ENCODE results near the gene NAGLU. TPM values are rescaled to one million over a fixed set of nuclear protein-coding genes. Genes with fewer than 3 reads are reported as not detected.
A peak's percentile ranks its signal among the peaks of the same experiment; 100 is the strongest.

The NAGLU gene
- total RNA-seq, 3 donors from 2014 or later, result 42.9 to 101 (median 48.4) TPM

DNA sequence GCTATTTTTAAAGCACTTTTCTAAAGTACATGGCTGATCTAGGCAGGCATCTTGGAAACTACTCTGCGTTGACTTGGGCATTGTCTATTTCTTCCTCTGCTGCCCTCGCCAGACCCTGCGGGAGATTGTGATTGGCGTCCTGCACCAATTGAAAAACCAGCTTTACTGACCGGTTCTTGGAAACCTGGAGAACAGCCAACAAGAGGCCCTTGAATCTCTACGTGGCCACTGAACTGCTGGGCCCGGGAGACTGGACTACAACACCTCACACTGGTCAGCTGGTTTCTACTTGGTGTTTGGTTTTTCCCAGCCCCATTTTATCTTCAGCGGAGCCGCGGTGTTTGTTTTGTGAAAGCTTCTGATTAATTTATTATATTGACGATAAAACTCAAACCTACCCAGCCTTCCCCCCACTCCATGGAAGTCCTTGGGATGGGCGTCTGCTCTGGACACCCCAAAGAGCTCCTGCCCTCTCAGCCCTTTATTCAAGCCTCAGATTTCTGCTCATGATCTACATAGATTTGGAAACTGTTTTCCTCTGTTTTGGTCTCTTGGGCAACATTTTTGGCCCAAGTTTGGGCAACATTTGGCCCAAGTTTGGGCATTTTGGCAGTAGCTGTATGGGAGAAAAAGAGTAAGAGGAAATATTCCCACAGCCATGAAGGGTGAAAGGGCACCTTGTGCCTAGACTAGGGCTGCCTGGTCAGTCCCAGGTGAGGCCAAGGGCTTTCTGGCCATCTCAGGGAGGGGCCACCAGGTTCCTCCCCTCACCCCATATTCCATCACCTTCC, 35.6 kb downstream of the NAGLU start:
- intact Hi-C loops (cut with DNase I; ENCODE audit: low total_unique reads), result loop anchor here (10.0 kb wide), 1 partner anchor 103 kb away; the partner anchor contains the start of gene PLEKHH3
- no peak for DNase-seq (ENCODE audit: low spot score in 2 of 2)
- H3K9me3 ChIP-seq, result no peaks in the 10 kb centered on the region
- TF ChIP-seq POLR2AphosphoS5 (IDR thresholded peaks at IDR 0.05) (no peak), POLR2A (IDR thresholded peaks at IDR 0.05) (no peak)
- TF ChIP-seq, protein P1, sequence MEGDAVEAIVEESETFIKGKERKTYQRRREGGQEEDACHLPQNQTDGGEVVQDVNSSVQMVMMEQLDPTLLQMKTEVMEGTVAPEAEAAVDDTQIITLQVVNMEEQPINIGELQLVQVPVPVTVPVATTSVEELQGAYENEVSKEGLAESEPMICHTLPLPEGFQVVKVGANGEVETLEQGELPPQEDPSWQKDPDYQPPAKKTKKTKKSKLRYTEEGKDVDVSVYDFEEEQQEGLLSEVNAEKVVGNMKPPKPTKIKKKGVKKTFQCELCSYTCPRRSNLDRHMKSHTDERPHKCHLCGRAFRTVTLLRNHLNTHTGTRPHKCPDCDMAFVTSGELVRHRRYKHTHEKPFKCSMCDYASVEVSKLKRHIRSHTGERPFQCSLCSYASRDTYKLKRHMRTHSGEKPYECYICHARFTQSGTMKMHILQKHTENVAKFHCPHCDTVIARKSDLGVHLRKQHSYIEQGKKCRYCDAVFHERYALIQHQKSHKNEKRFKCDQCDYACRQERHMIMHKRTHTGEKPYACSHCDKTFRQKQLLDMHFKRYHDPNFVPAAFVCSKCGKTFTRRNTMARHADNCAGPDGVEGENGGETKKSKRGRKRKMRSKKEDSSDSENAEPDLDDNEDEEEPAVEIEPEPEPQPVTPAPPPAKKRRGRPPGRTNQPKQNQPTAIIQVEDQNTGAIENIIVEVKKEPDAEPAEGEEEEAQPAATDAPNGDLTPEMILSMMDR (IDR thresholded peaks at IDR 0.05), result no peak
- H3K4me1 ChIP-seq, result peaks cover 0 to 11% of the 10 kb centered on the region in 2 donors
- peak overlapping the region; percentile 26 to 64 for H3K27ac ChIP-seq
- peaks cover 13% of the 10 kb centered on the region for H3K36me3 ChIP-seq
- no peak overlapping the region for H3K4me3 ChIP-seq
- no peaks in the 10 kb centered on the region for H3K27me3 ChIP-seq

DNA sequence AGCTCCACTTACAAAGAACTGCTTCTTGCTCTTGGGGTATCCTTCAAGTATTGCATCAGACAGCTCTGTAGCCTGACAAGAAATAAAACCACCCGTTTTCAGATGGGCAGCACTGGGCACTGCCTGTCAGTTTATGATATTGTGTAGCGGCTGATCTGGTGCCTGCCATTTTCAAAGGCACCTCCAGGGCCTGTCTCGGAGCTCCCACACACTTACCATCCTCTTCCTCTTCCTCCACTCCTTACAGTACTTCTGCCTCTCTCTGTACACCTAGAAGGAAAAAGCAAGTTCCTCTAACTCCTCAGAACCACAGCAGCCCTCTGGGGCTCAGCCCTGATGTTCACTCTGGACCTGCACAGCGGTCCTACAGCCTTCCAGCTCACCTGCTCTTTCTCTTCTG, 37.1 kb downstream of the NAGLU start:
- H3K36me3 ChIP-seq, result peaks cover 13% of the 10 kb centered on the region
- H3K27ac ChIP-seq, result no peak overlapping the region
- H3K4me3 ChIP-seq, result no peak overlapping the region
- no peak for TF ChIP-seq POLR2A (IDR thresholded peaks at IDR 0.05)
- no peak for TF ChIP-seq POLR2AphosphoS5 (IDR thresholded peaks at IDR 0.05)
- TF ChIP-seq, protein P1 (IDR thresholded peaks at IDR 0.05), result no peak
- H3K27me3 ChIP-seq, result no peaks in the 10 kb centered on the region
- H3K9me3 ChIP-seq, result no peaks in the 10 kb centered on the region
- intact Hi-C loops (cut with DNase I; ENCODE audit: low total_unique reads), result loop anchor here (10.0 kb wide), 1 partner anchor 102 kb away; the partner anchor contains the start of gene PLEKHH3
- no peak for DNase-seq (ENCODE audit: low spot score in 2 of 2)
- H3K4me1 ChIP-seq, result peaks cover 0 to 5% of the 10 kb centered on the region in 2 donors

DNA sequence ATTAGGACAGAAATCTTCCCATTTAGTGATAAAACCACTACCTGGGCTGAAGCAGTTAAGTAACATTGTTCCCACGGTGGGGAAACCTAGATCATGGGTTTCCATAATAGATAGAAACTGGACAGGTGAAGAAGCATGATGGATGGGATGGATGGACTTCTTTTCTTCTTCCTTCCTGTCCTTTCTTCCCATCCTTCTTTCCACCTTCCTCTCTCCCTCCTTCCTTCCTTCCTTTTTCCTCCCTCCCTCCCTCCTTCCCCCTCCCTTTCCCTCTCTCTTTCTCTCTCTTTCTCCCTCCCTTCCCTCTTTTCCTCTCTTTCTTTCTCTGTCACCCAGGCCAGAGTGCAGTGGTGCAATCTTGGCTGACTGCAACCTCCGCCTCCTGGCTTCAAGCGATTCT, 38.4 kb downstream of the NAGLU start:
- no peaks in the 10 kb centered on the region for H3K27me3 ChIP-seq
- no peaks in the 10 kb centered on the region for H3K4me1 ChIP-seq
- TF ChIP-seq POLR2AphosphoS5 (IDR thresholded peaks at IDR 0.05), result no peak
- TF ChIP-seq, protein P1 (IDR thresholded peaks at IDR 0.05), result no peak
- no peak for TF ChIP-seq POLR2A (IDR thresholded peaks at IDR 0.05)
- H3K27ac ChIP-seq, result no peak overlapping the region
- intact Hi-C loops (cut with DNase I; ENCODE audit: low total_unique reads), result loop anchor here (10.0 kb wide), 1 partner anchor 100 kb away; the partner anchor contains the start of gene PLEKHH3
- no peaks in the 10 kb centered on the region for H3K9me3 ChIP-seq
- H3K4me3 ChIP-seq, result no peak overlapping the region
- DNase-seq (ENCODE audit: low spot score in 2 of 2), result no peak
- H3K36me3 ChIP-seq, result peaks cover 7% of the 10 kb centered on the region

DNA sequence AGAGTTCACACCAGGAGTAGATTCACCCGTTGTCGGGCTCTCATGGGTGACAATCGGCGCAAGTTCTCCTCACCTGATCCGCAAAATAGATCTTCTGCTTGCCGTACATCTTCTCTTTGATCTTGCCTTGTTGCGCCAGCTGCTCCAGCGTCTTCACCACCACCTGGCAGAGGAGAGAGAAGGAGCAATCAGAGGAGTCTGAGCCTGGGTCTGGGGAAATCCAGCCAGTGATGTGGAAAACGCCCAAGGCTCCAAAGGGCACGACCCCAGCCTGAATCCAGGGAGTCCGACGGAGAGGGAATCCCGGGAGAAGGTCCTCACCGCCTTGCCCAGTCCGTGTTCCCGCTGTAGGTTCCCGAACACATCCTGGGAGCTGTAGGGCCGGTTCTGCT, 41.1 kb downstream of the NAGLU start:
- Histone ChIP-seq H3K9me3 (no peaks in the 10 kb centered on the region), H3K4me3 (peak overlapping the region; percentile 54 to 67 (median 65)), H3K27ac (peak overlapping the region; percentile 76 to 80), H3K27me3 (no peaks in the 10 kb centered on the region), H3K36me3 (peaks cover 7% of the 10 kb centered on the region), H3K4me1 (no peaks in the 10 kb centered on the region)
- intact Hi-C loops (cut with DNase I; ENCODE audit: low total_unique reads), result loop anchor here (10.0 kb wide), 1 partner anchor 98 kb away; the partner anchor contains the start of gene PLEKHH3
- TF ChIP-seq POLR2AphosphoS5 (IDR thresholded peaks at IDR 0.05), result no peak
- TF ChIP-seq, protein P1 (IDR thresholded peaks at IDR 0.05), result no peak
- no peak for TF ChIP-seq POLR2A (IDR thresholded peaks at IDR 0.05)
- DNase-seq (ENCODE audit: low spot score in 2 of 2), result no peak
